HEK293T (cell line): ENCODE measurements around the gene CDHR5.

Source experiments
- ARNT ChIP-seq: fragments of 450-650 bp; IDR thresholded peaks from 2 replicates; pipeline ENCODE4 v1.6.1; 2017; ENCODE audit warnings: mild to moderate bottlenecking
- BHLHE40 ChIP-seq: fragments of 450-650 bp; IDR thresholded peaks from 2 replicates; pipeline ENCODE4 v1.6.1; 2016; ENCODE audit warnings: mild to moderate bottlenecking, moderate library complexity, borderline replicate concordance
- CTBP1 ChIP-seq: fragments of 450-650 bp; IDR thresholded peaks from 2 replicates; pipeline ENCODE4 v1.6.1; 2016; ENCODE audit warnings: borderline replicate concordance
- FOXA1 ChIP-seq: fragments of 450-650 bp; IDR thresholded peaks from 2 replicates; pipeline ENCODE4 v1.6.1; 2016; ENCODE audit warnings: mild to moderate bottlenecking
- FOXK2 ChIP-seq: fragments of 450-650 bp; IDR thresholded peaks from 2 replicates; pipeline ENCODE4 v1.6.1; 2016; ENCODE audit warnings: mild to moderate bottlenecking
- FOXM1 ChIP-seq: fragments of 450-650 bp; IDR thresholded peaks from 2 replicates; pipeline ENCODE4 v1.6.1; 2017; ENCODE audit warnings: mild to moderate bottlenecking, borderline replicate concordance
- HDGF ChIP-seq: fragments of 450-650 bp; IDR thresholded peaks from 2 replicates; pipeline ENCODE4 v1.6.1; 2017; ENCODE audit warnings: antibody characterized with exemption, borderline replicate concordance
- L3MBTL2 ChIP-seq: fragments of 450-650 bp; conservative IDR thresholded peaks from 2 replicates; pipeline ENCODE4 v1.6.1; 2016; ENCODE audit warnings: mild to moderate bottlenecking
- LEF1 ChIP-seq: fragments of 450-650 bp; IDR thresholded peaks from 2 replicates; pipeline ENCODE4 v1.6.1; 2017; ENCODE audit warnings: mild to moderate bottlenecking, borderline replicate concordance
- NFRKB ChIP-seq: fragments of 450-650 bp; IDR thresholded peaks from 2 replicates; pipeline ENCODE4 v1.6.1; 2016; ENCODE audit warnings: mild to moderate bottlenecking, moderate library complexity
- SP1 ChIP-seq: fragments of 450-650 bp; IDR thresholded peaks from 2 replicates; pipeline ENCODE4 v1.6.1; 2017
- SUZ12 ChIP-seq: fragments of 450-650 bp; IDR thresholded peaks from 2 replicates; pipeline ENCODE4 v1.6.1; 2016; ENCODE audit warnings: mild to moderate bottlenecking
- TARDBP ChIP-seq: fragments of 450-650 bp; IDR thresholded peaks from 2 replicates; pipeline ENCODE4 v1.6.1; 2016
- ZNF384 ChIP-seq: fragments of 450-650 bp; IDR thresholded peaks from 2 replicates; pipeline ENCODE4 v1.6.1; 2016

DNA sequence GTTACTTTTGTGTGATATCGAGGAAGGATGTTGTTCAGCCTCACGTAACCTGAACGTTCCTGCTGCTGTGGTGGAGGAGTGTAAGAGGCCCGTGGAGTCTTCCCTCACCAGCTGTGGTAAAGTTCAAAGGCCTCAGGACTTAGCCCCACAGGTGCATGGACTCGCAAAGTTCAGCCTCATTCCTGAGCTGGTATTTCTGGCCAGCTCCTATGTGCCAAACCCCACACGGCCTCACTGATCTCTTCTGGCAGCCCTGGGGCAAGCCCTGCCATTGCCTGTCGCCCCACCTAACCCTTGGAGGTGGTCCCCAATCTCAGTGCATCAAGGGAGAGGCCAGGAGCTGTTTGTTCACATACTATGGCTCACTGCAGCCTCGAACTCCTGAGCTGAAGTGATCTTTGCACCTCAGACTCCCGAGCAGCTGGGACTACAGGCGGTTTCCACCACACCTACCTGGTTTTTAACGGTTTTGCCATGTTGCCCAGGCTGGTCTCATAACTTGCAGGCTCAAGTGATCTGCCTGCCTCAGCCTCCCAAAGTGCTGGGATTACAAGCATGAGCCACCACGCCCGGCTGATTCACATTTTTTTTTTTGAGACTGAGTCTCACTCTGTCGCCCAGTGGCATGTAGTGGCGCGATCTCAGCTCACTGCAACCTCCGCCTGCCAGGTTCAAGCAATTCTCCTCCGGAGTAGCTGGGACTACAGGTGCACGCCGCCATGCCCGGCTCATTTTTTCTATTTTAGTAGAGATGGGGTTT, 46.3 kb downstream of the CDHR5 start:
- TF ChIP-seq L3MBTL2 (no peak), ZNF384 (no peak), TARDBP (no peak), NFRKB (no peak), SP1 (no peak), CTBP1 (no peak), FOXK2 (no peak), SUZ12 (no peak), ARNT (no peak), FOXA1 (no peak), FOXM1 (no peak), HDGF (no peak), LEF1 (no peak), BHLHE40 (no peak)
